Ascending aorta (tissue), 2 donors: ENCODE results near the gene GSTO1. TPM values are rescaled to one million over a fixed set of nuclear protein-coding genes. Genes with fewer than 3 reads are reported as not detected.

Experiments used
- DNase-seq, 2 donors: peaks; one replicate each; pipeline ENCODE4 v3.0.0-alpha.2; 2019; ENCODE audit warnings: low spot score in 2 of 2
- H3K27ac ChIP-seq, 2 donors: fragments of 200-600 bp; sonication (generic); one replicate each; pipeline ENCODE4 v1.5.1; 2016 to 2017; ENCODE audit warnings: mild to moderate bottlenecking in 1 of 2
- H3K27me3 ChIP-seq: fragments of 200-600 bp; sonication (generic); one replicate; pipeline ENCODE4 v1.5.1; 2017
- H3K36me3 ChIP-seq, 2 donors: fragments of 200-600 bp; sonication (generic); one replicate each; pipeline ENCODE4 v1.5.1; 2016
- H3K4me1 ChIP-seq, 2 donors: fragments of 200-600 bp; sonication (generic); one replicate each; pipeline ENCODE4 v1.5.1; 2016 to 2017; ENCODE audit warnings: mild to moderate bottlenecking in 1 of 2
- H3K4me3 ChIP-seq, 2 donors: fragments of 200-600 bp; sonication (generic); one replicate each; pipeline ENCODE4 v1.5.1; 2016 to 2017; ENCODE audit warnings: mild to moderate bottlenecking in 1 of 2
- H3K9me3 ChIP-seq, 2 donors: fragments of 200-600 bp; sonication (generic); one replicate each; pipeline ENCODE4 v1.5.1; 2016
- intact Hi-C: fragments of 100-400 bp; cut with DNase I; formaldehyde crosslinking; loops from one replicate; pipeline ENCODE4 v1.15.1; 2023
- total RNA-seq: library from RNA; depleted of rRNA; stranded (reverse); fragments of >200 nt; gene quantifications from one replicate; pipeline ENCODE4 v1.1.0, GENCODE V29; 2016
- TF ChIP-seq, protein P1 (sequence below), 3 experiments: fragments of 200-600 bp in 2 of 3; fragments of 450-650 bp in 1 of 3; sonication (generic) in 2 of 3; IDR thresholded peaks; one replicate each; pipeline ENCODE4 v1.5.1; 2016 to 2019; ENCODE audit warnings: antibody characterized with exemption in 3 of 3, mild to moderate bottlenecking in 1 of 3, moderate library complexity in 1 of 3

The GSTO1 gene
- total RNA-seq, 1 donor from 2014 or later = 62.2 TPM

DNA sequence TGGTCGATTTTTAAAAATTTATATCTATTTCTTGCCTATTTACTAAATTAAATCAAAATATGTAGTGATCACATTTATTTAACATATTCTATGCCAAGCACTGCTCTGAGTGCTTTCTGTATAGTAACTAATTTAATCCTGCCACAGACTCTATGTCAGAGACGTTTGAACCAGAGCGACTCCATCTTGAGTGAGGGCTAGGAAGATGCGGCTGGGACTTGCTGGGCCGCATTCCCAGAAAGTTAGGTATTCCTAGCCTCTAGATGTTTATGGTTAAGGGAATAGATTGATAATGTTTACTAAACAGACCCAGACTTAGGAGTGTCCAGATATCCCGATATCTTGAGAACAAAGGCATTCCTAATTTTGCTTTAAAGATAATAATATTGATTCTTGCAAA, 3.2 kb upstream of the GSTO1 start:
- Histone ChIP-seq H3K27ac (no peak overlapping the region), H3K27me3 (no peaks in the 10 kb centered on the region), H3K4me1 (peaks cover 0 to 6% of the 10 kb centered on the region in 2 donors), H3K36me3 (no peaks in the 10 kb centered on the region), H3K4me3 (no peak overlapping the region), H3K9me3 (no peaks in the 10 kb centered on the region)
- intact Hi-C loops = loop anchor here (10.0 kb wide), 1 partner anchor 347 kb away; no protein-coding TSS in a partner anchor
- TF ChIP-seq, protein P1, sequence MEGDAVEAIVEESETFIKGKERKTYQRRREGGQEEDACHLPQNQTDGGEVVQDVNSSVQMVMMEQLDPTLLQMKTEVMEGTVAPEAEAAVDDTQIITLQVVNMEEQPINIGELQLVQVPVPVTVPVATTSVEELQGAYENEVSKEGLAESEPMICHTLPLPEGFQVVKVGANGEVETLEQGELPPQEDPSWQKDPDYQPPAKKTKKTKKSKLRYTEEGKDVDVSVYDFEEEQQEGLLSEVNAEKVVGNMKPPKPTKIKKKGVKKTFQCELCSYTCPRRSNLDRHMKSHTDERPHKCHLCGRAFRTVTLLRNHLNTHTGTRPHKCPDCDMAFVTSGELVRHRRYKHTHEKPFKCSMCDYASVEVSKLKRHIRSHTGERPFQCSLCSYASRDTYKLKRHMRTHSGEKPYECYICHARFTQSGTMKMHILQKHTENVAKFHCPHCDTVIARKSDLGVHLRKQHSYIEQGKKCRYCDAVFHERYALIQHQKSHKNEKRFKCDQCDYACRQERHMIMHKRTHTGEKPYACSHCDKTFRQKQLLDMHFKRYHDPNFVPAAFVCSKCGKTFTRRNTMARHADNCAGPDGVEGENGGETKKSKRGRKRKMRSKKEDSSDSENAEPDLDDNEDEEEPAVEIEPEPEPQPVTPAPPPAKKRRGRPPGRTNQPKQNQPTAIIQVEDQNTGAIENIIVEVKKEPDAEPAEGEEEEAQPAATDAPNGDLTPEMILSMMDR (IDR thresholded peaks at IDR 0.05) = no peak
- no peak for DNase-seq

DNA sequence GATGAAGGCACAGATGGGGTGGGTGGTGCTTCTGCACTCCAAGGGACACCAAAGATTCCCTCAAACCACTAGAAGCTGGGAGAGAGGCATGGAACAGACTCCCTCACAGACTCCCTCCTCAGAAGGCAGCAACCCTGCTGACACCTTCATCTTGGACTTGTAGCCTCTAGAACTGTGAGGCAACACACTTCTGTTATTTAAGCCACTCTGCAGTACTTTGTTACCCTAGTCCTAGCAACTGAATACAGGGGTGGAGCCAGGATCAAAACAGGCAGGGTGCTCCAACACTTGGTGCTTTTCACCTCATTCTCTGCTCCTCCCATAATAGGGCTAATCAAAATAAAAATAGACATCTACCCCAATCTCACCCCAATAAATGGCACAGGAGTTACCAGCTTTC, 2.3 kb upstream of the GSTO1 start:
- Histone ChIP-seq H3K4me1 (peaks cover 0 to 16% of the 10 kb centered on the region in 2 donors), H3K36me3 (peaks cover 0 to 2% of the 10 kb centered on the region in 2 donors), H3K9me3 (no peaks in the 10 kb centered on the region), H3K27ac (no peak overlapping the region), H3K4me3 (no peak overlapping the region), H3K27me3 (no peaks in the 10 kb centered on the region)
- TF ChIP-seq, protein P1 (IDR thresholded peaks at IDR 0.05) = no peak
- no peak for DNase-seq
- intact Hi-C loops = loop anchor here (10.0 kb wide), 1 partner anchor 348 kb away; no protein-coding TSS in a partner anchor

DNA sequence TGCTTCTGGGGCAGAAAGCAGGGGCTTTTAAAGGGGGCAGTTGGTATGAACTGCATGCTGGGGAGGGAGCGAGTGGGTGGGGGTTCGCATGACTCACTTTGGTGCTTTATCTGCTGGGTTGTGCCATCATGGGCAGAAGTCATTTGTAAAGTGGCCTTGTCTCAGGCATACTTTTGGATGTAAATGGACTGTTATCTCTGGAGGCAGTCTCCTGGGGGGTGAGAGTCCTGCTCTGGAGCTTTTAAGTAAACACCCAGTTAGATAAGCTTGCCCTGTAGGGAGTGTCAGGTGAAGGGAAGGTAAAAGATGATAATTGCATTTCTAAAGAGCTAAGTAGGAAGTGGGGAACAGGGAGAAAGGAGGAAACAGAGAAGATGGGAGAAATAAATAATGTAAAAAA, 1.6 kb upstream of the GSTO1 start:
- peaks cover 0 to 10% of the 10 kb centered on the region in 2 donors for H3K36me3 ChIP-seq
- TF ChIP-seq, protein P1 (IDR thresholded peaks at IDR 0.05) = no peak
- no peak overlapping the region for H3K4me3 ChIP-seq
- H3K27ac ChIP-seq = no peak overlapping the region
- no peak for DNase-seq
- peaks cover 0 to 16% of the 10 kb centered on the region in 2 donors for H3K4me1 ChIP-seq
- no peaks in the 10 kb centered on the region for H3K9me3 ChIP-seq
- no peaks in the 10 kb centered on the region for H3K27me3 ChIP-seq
- intact Hi-C loops = loop anchor here (10.0 kb wide), 1 partner anchor 348 kb away; no protein-coding TSS in a partner anchor

DNA sequence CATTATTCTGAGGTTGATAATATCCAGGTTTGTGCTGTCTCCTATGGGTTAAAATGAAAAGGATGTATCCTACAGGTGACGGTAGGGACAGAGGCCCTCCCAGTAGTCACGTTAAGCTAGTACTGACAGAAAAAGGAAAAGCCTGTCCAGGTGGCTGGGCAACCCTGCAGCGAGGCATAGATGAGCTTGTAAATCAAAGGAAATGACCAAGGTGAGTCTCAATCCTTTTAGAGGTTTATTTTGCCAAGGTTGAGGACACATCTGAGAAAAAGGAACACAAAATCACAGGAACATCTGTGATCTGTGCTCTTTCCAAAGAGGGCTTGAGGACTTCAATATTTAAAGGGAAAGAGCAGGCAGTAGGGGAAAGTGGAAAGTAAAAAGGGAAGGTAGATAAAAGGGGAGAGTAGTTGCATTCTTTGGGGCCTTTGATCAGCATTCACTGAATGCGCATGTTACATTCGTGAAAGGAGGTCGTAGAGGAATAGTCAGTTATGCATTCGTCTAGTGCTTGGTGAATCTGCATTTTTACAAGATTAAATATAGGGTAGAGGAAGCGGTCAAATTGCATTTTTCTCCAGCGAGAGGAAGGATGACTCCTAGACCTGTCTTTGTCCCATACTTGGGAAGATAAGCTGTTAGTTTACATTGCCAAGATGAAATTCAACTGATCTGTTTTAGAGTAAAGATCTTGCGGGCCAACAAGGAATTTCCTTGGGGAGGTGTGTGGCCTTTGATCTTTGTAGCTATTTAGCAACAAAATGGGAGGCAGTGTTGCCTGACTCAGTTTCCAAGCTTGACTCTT, 884 bp upstream of the GSTO1 start:
- Histone ChIP-seq H3K27ac (peak overlapping the region; percentile 96 to 97), H3K36me3 (peaks cover 3 to 16% of the 10 kb centered on the region in 2 donors), H3K4me1 (peaks cover 0 to 19% of the 10 kb centered on the region in 2 donors), H3K9me3 (no peaks in the 10 kb centered on the region), H3K27me3 (no peaks in the 10 kb centered on the region), H3K4me3 (peak overlapping the region; percentile 86 to 87)
- no peak for DNase-seq
- TF ChIP-seq, protein P1 (IDR thresholded peaks at IDR 0.05) = no peak
- intact Hi-C loops = loop anchor here (10.0 kb wide), 1 partner anchor 349 kb away; no protein-coding TSS in a partner anchor

DNA sequence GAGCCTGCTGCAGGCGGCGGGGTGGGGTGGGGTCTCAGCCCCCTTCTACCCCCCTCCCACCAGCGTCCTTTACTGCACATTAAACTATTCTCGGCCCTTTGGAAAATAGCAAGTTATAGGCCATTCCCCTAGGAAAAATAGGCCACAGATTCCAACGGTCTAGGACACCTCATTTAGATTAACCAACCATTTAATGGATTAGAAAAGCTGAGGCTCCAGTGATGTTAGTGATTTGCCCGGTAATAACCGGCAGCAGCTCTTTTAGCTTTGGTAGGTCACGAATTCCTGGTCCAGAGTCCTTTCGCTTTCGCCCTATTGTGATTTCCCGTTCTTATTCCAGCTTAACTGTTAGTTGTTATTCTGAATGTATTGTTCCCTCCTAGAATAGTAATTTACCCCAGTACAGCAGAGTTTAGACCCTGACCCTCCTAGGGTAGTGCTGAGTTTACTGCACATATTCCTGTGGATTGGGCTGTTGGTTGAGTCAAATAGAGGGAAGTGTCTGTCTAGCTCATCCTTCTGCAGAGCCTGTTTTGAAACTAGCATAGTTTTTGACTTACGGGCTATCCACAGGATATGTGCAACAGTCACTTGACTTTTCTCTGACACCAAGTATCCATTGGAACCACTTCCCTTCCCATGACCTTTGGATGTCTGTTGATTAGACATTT, 754 bp downstream of the GSTO1 start:
- Histone ChIP-seq H3K4me1 (peaks cover 0 to 24% of the 10 kb centered on the region in 2 donors), H3K27me3 (no peaks in the 10 kb centered on the region), H3K9me3 (no peaks in the 10 kb centered on the region), H3K36me3 (peaks cover 10 to 26% of the 10 kb centered on the region in 2 donors), H3K4me3 (peak overlapping the region; percentile 86 to 87), H3K27ac (peak overlapping the region; percentile 96 to 97)
- intact Hi-C loops = loop anchor here (1.0 to 10.0 kb wide), 2 partner anchors 23 to 351 kb away; partner anchors contain the start of gene CFAP43
- DNase-seq = no peak
- TF ChIP-seq, protein P1 (IDR thresholded peaks at IDR 0.05) = no peak
